Neural progenitor cell (in vitro differentiated cells): ENCODE data around the gene AHSA1. TPM values are rescaled to one million over a fixed set of nuclear protein-coding genes. Genes with fewer than 3 reads are reported as not detected.

Source experiments
- DNase-seq: peaks from one replicate; pipeline ENCODE4 v3.0.0-alpha.2; 2016; ENCODE audit warnings: low spot score
- H2AFZ ChIP-seq: fragments of 200-600 bp; sonication (generic); replicated peaks from 2 replicates; pipeline ENCODE4 v1.6.1; 2016; ENCODE audit warnings: antibody characterized with exemption
- H3F3A ChIP-seq: fragments of 200-600 bp; sonication (generic); 2 replicates; pipeline ENCODE4 v1.6.1; 2016; ENCODE audit warnings: antibody characterized with exemption, low read depth
- H3K27ac ChIP-seq: fragments of 200-600 bp; sonication (generic); 2 replicates; pipeline ENCODE4 v1.5.1; 2016; ENCODE audit warnings: mild to moderate bottlenecking
- H3K27me3 ChIP-seq: fragments of 200-600 bp; sonication (generic); 2 replicates; pipeline ENCODE4 v1.6.1; 2016; ENCODE audit warnings: mild to moderate bottlenecking, moderate library complexity
- H3K36me3 ChIP-seq: fragments of 200-600 bp; sonication (generic); 2 replicates; pipeline ENCODE4 v1.5.1; 2016
- H3K4me1 ChIP-seq: fragments of 200-600 bp; sonication (generic); 2 replicates; pipeline ENCODE4 v1.6.1; 2016; ENCODE audit warnings: mixed run types
- H3K4me2 ChIP-seq: fragments of 200-600 bp; sonication (generic); 2 replicates; pipeline ENCODE4 v1.6.1; 2016
- H3K4me3 ChIP-seq: fragments of 200-600 bp; sonication (generic); 2 replicates; pipeline ENCODE4 v1.5.1; 2016
- H3K79me2 ChIP-seq: fragments of 200-600 bp; sonication (generic); 2 replicates; pipeline ENCODE4 v1.6.1; 2016; ENCODE audit warnings: low read depth
- H3K9ac ChIP-seq: fragments of 200-600 bp; sonication (generic); 2 replicates; pipeline ENCODE4 v1.6.1; 2016
- H3K9me3 ChIP-seq: fragments of 200-600 bp; sonication (generic); 2 replicates; pipeline ENCODE4 v1.5.1; 2016; ENCODE audit warnings: low read depth
- H4K20me1 ChIP-seq: fragments of 200-600 bp; sonication (generic); 2 replicates; pipeline ENCODE4 v1.6.1; 2016; ENCODE audit warnings: low read depth
- H3K27ac Mint-ChIP-seq: 3 replicates; pipeline ENCODE4 v1.8.0; 2021; ENCODE audit warnings: mixed read lengths
- H3K27me3 Mint-ChIP-seq: 2 replicates; pipeline ENCODE4 v1.8.0; 2022; ENCODE audit warnings: low read depth, mild to moderate bottlenecking, inconsistent platforms, moderate library complexity, mixed read lengths; ENCODE audit not compliant: insufficient read depth
- H3K36me3 Mint-ChIP-seq: 3 replicates; pipeline ENCODE4 v1.8.0; 2021; ENCODE audit warnings: mixed read lengths
- H3K4me1 Mint-ChIP-seq: 3 replicates; pipeline ENCODE4 v1.8.0; 2021; ENCODE audit warnings: mixed read lengths
- H3K4me3 Mint-ChIP-seq: 3 replicates; pipeline ENCODE4 v1.8.0; 2021; ENCODE audit warnings: mild to moderate bottlenecking, moderate library complexity, mixed read lengths
- H3K9me3 Mint-ChIP-seq: 3 replicates; pipeline ENCODE4 v1.8.0; 2020; ENCODE audit warnings: mixed read lengths
- CTCF ChIP-seq: fragments of 200-600 bp; sonication (generic); IDR thresholded peaks from 2 replicates; pipeline ENCODE4 v1.5.1; 2017; ENCODE audit warnings: antibody characterized with exemption, mild to moderate bottlenecking
- EZH2 ChIP-seq: fragments of 200-600 bp; sonication (generic); IDR thresholded peaks from 2 replicates; pipeline ENCODE4 v1.6.1; 2017; ENCODE audit warnings: antibody characterized with exemption, mild to moderate bottlenecking, moderate library complexity
- EZH2phosphoT487 ChIP-seq: fragments of 200-600 bp; sonication (generic); IDR thresholded peaks from 2 replicates; pipeline ENCODE4 v1.6.1; 2017; ENCODE audit warnings: antibody characterized with exemption
- total RNA-seq: library from RNA; depleted of rRNA; stranded (reverse); fragments of >200 nt; gene quantifications from 2 replicates; pipeline ENCODE4 v1.2.3, GENCODE V29; 2015; ENCODE audit warnings: low replicate concordance

AHSA1 gene
- total RNA-seq, 1 donor from 2014 or later: 185 TPM

- Histone ChIP-seq H2AFZ (no peak overlapping the region), H3K27ac (no peak overlapping the region), H3K9me3 (no peaks in the 10 kb centered on the region), H3K9ac (no peak overlapping the region), H3K79me2 (no peaks in the 10 kb centered on the region), H3K36me3 (no peaks in the 10 kb centered on the region), H3K27me3 (no peaks in the 10 kb centered on the region), H4K20me1 (no peaks in the 10 kb centered on the region), H3K4me2 (no peak overlapping the region), H3K4me3 (no peak overlapping the region), H3F3A (no peaks in the 10 kb centered on the region), H3K4me1 (no peaks in the 10 kb centered on the region)
- TF ChIP-seq CTCF (no peak), EZH2phosphoT487 (no peak), EZH2 (no peak)
- DNase-seq: no peak
- Mint-ChIP-seq H3K27ac (no peak overlapping the region), H3K27me3 (peaks cover 8% of the 10 kb centered on the region), H3K4me1 (no peaks in the 10 kb centered on the region), H3K9me3 (no peaks in the 10 kb centered on the region), H3K4me3 (no peak overlapping the region), H3K36me3 (no peaks in the 10 kb centered on the region)
Measured at GRCh38 chr14:77478029-77478428, 20.1 kb downstream of the AHSA1 start.

DNA sequence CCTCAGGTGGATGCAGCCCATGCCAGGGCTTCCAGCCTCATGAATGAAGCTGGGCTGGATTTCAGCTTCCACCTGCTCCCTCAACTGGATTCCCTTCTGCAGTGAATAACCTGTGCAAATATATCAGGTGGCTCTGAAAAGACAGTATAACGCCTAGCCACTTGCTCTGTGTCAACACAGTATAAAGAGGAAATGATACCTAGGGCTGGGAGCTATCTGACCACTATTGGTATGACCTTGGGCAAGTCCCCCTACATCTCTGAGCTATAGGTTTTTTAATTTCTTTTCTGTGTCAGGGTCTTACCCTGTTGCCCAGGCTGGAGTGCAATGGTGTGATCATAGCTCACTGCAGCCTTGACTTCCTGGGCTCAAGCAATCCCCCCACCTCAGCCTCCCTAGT, 20.9 kb downstream of the AHSA1 start:
- Histone ChIP-seq H3K9me3 (no peaks in the 10 kb centered on the region), H4K20me1 (no peaks in the 10 kb centered on the region), H3K4me3 (no peak overlapping the region), H2AFZ (no peak overlapping the region), H3K4me1 (no peaks in the 10 kb centered on the region), H3K4me2 (no peak overlapping the region), H3F3A (no peaks in the 10 kb centered on the region), H3K36me3 (no peaks in the 10 kb centered on the region), H3K79me2 (no peaks in the 10 kb centered on the region), H3K9ac (no peak overlapping the region), H3K27me3 (no peaks in the 10 kb centered on the region), H3K27ac (no peak overlapping the region)
- Mint-ChIP-seq H3K27ac (no peak overlapping the region), H3K36me3 (no peaks in the 10 kb centered on the region), H3K4me3 (no peak overlapping the region), H3K4me1 (no peaks in the 10 kb centered on the region), H3K9me3 (no peaks in the 10 kb centered on the region), H3K27me3 (peaks cover 8% of the 10 kb centered on the region)
- no peak for DNase-seq
- no peak for TF ChIP-seq EZH2phosphoT487
- no peak for TF ChIP-seq CTCF
- no peak for TF ChIP-seq EZH2

GRCh38 chr14:77482422-77482821, 24.5 kb downstream of the AHSA1 start:
- no peak for DNase-seq
- H3K4me1 Mint-ChIP-seq: no peaks in the 10 kb centered on the region
- no peak for TF ChIP-seq CTCF
- TF ChIP-seq EZH2: no peak
- TF ChIP-seq EZH2phosphoT487: no peak
- Histone ChIP-seq H3K36me3 (no peaks in the 10 kb centered on the region), H4K20me1 (no peaks in the 10 kb centered on the region), H3K79me2 (no peaks in the 10 kb centered on the region), H3K27ac (no peak overlapping the region), H3K4me3 (no peak overlapping the region), H3K4me2 (no peak overlapping the region), H3K4me1 (no peaks in the 10 kb centered on the region), H3K9ac (no peak overlapping the region), H3K27me3 (no peaks in the 10 kb centered on the region), H2AFZ (no peak overlapping the region), H3K9me3 (no peaks in the 10 kb centered on the region), H3F3A (no peaks in the 10 kb centered on the region)
- no peaks in the 10 kb centered on the region for H3K9me3 Mint-ChIP-seq
- no peaks in the 10 kb centered on the region for H3K36me3 Mint-ChIP-seq
- H3K27me3 Mint-ChIP-seq: peaks cover 2% of the 10 kb centered on the region
- H3K27ac Mint-ChIP-seq: peak overlapping the region; percentile 53
- H3K4me3 Mint-ChIP-seq: no peak overlapping the region

DNA sequence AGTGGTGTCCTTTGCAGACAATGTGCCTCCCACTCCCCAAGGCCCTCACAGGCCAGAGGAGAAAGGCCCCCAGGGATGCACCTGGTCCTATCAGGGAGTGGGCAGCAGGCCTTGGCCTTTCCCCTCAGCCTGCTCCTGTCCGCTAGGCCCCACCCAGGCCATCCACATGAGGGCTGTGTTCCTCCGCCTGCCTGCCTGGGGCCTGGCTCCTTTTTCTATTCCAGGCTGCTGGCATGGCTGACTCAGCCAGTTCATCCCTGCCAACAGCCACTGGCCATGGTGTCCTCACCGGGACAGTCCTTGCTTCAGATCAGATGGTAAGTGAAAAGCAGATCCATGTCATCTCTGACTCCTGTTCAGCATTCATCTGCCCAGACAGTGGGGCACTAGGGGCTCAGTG, 27.4 kb downstream of the AHSA1 start:
- Histone ChIP-seq H3K4me3 (no peak overlapping the region), H3K36me3 (no peaks in the 10 kb centered on the region), H3K9me3 (no peaks in the 10 kb centered on the region), H3K27ac (no peak overlapping the region), H3K4me2 (no peak overlapping the region), H3K79me2 (no peaks in the 10 kb centered on the region), H2AFZ (no peak overlapping the region), H3K9ac (no peak overlapping the region), H3K27me3 (no peaks in the 10 kb centered on the region), H3F3A (no peaks in the 10 kb centered on the region), H4K20me1 (no peaks in the 10 kb centered on the region), H3K4me1 (no peaks in the 10 kb centered on the region)
- Mint-ChIP-seq H3K27ac (no peak overlapping the region), H3K4me3 (no peak overlapping the region), H3K27me3 (peaks cover 7% of the 10 kb centered on the region), H3K36me3 (no peaks in the 10 kb centered on the region), H3K9me3 (no peaks in the 10 kb centered on the region), H3K4me1 (no peaks in the 10 kb centered on the region)
- TF ChIP-seq EZH2 (no peak), EZH2phosphoT487 (no peak), CTCF (no peak)
- DNase-seq: no peak
